ENCODE data around the gene LRP2.

LRP2 gene

DNA sequence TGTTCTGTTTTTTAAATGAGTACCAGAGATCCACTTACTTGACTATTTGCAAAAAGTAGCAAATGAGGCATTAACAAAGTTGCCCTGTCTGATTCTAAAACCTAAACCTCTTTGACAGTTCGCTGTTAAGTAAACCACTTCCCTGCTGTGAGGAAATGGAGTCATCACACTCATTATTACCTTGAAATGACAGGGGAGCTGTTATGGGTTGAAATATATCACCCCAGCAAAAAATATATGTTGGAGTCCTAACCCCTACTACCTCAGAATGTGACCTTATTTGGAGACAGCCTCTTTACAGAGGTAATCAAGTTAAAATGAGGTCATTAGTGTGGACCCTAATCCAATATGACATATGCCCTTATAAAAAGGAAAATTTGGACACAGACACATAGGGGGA lies 256.9 kb downstream of the LRP2 start:
- TF ChIP-seq, protein P1, sequence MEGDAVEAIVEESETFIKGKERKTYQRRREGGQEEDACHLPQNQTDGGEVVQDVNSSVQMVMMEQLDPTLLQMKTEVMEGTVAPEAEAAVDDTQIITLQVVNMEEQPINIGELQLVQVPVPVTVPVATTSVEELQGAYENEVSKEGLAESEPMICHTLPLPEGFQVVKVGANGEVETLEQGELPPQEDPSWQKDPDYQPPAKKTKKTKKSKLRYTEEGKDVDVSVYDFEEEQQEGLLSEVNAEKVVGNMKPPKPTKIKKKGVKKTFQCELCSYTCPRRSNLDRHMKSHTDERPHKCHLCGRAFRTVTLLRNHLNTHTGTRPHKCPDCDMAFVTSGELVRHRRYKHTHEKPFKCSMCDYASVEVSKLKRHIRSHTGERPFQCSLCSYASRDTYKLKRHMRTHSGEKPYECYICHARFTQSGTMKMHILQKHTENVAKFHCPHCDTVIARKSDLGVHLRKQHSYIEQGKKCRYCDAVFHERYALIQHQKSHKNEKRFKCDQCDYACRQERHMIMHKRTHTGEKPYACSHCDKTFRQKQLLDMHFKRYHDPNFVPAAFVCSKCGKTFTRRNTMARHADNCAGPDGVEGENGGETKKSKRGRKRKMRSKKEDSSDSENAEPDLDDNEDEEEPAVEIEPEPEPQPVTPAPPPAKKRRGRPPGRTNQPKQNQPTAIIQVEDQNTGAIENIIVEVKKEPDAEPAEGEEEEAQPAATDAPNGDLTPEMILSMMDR (IDR thresholded peaks at IDR 0.05; ENCODE audit: unreplicated experiment in 3 of 3), result no peak
- H3K4me1 Mint-ChIP-seq, result peaks cover 4% of the 10 kb centered on the region
- no peaks in the 10 kb centered on the region for H3K36me3 Mint-ChIP-seq (ENCODE audit: low read depth)

DNA sequence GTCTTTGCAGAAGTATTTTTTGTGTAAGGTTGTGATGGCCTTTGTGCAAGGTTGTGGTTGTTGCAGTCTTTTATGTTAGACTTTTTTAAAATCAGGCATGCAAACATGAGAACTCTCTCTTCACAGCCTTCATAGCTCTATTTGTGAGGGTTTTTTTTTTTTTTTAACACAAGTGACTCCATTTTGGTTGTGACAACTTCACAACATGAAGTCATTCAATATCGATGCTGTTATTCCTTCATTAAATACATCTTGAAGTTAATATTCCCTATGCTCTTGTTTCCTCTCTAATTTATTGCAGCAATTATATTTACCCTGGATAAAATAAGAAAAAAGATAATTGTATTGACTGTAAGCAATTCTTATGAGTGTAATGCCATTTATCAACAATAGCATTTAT lies 257.5 kb downstream of the LRP2 start:
- TF ChIP-seq, protein P1 (IDR thresholded peaks at IDR 0.05; ENCODE audit: unreplicated experiment in 3 of 3), result no peak
- H3K9me3 Mint-ChIP-seq, result no peaks in the 10 kb centered on the region

More for the DNA sequence above, 256.9 kb downstream of the LRP2 start:
- no peaks in the 10 kb centered on the region for H3K9me3 Mint-ChIP-seq
- H3K4me3 Mint-ChIP-seq, result no peak overlapping the region
- peaks cover 19% of the 10 kb centered on the region for H3K27me3 Mint-ChIP-seq (ENCODE audit: low read depth)
- no peak overlapping the region for H3K27ac Mint-ChIP-seq

DNA sequence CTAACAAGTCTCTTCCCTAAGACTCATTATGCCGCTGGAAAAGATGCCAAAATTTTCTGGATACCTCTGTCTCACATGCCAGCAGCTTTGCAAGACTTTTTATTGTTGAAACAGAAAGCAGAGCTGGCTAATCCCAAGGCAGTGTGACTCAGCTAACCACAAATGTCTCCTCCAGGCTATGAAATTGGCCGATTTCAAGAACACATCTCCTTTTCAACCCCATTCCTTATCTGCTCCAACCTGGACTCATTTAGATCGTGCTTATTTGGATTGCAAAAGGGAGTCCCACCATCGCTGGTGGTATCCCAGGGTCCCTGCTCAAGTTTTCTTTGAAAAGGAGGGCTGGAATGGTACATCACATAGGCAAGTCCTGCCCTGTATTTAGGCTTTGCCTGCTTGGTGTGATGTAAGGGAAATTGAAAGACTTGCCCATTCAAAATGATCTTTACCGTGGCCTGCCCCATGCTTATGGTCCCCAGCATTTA lies 266.7 kb downstream of the LRP2 start:
- peaks cover 3% of the 10 kb centered on the region for H3K27me3 Mint-ChIP-seq (ENCODE audit: low read depth)
- no peaks in the 10 kb centered on the region for H3K36me3 Mint-ChIP-seq (ENCODE audit: low read depth)
- no peak overlapping the region for H3K4me3 Mint-ChIP-seq
- H3K27ac Mint-ChIP-seq, result no peak overlapping the region
- TF ChIP-seq, protein P1 (IDR thresholded peaks at IDR 0.05; ENCODE audit: unreplicated experiment in 3 of 3), result no peak
- H3K4me1 Mint-ChIP-seq, result no peaks in the 10 kb centered on the region
- no peaks in the 10 kb centered on the region for H3K9me3 Mint-ChIP-seq

More for the DNA sequence above, 257.5 kb downstream of the LRP2 start:
- H3K36me3 Mint-ChIP-seq (ENCODE audit: low read depth), result no peaks in the 10 kb centered on the region
- H3K4me1 Mint-ChIP-seq, result peaks cover 4% of the 10 kb centered on the region
- H3K4me3 Mint-ChIP-seq, result no peak overlapping the region
- peaks cover 17% of the 10 kb centered on the region for H3K27me3 Mint-ChIP-seq (ENCODE audit: low read depth)
- no peak overlapping the region for H3K27ac Mint-ChIP-seq

DNA sequence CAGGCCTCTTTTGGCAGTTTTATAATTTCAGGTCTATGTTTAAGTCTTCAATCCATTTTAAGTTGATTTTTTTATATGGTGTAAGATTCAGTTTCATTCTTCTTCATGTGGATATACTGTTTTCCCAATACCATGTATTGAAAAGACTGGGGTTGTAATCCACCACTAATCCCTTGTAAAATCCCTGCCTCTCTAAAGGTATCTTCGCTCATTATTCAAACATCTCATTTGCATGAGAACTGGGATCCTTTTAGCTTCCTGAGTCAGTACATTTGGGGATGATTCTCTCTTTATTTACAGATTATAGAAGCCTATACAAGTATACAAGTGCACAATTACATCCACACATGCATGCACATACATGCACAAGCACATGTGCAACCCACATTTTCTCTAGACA lies 267.7 kb downstream of the LRP2 start:
- Mint-ChIP-seq H3K36me3 (ENCODE audit: low read depth) (no peaks in the 10 kb centered on the region), H3K4me1 (no peaks in the 10 kb centered on the region), H3K27ac (no peak overlapping the region), H3K4me3 (no peak overlapping the region), H3K9me3 (no peaks in the 10 kb centered on the region), H3K27me3 (ENCODE audit: low read depth) (peaks cover 3% of the 10 kb centered on the region)
- TF ChIP-seq, protein P1 (IDR thresholded peaks at IDR 0.05; ENCODE audit: unreplicated experiment in 3 of 3), result no peak

DNA sequence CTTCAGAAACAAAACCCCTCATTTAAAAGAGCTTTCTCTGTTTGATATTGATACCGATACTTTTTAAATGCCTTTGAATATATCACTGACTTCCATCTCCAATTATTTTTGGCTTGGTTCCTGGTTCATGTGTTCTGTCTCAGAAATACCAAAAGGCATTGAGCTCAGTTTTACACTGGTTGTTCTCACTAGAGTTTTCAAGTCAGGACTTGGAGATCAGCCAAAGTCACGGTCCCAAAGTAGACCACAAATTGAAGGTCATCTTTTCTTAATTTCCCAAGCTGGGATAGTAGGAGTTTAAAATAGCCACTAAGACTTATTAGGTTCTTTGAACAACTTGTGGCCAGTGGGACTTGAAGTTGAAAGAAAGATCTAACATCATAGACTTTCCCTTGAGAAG lies 268.8 kb downstream of the LRP2 start:
- Mint-ChIP-seq H3K9me3 (no peaks in the 10 kb centered on the region), H3K4me1 (no peaks in the 10 kb centered on the region), H3K27ac (no peak overlapping the region), H3K4me3 (no peak overlapping the region), H3K27me3 (ENCODE audit: low read depth) (peaks cover 3% of the 10 kb centered on the region), H3K36me3 (ENCODE audit: low read depth) (no peaks in the 10 kb centered on the region)
- TF ChIP-seq, protein P1 (IDR thresholded peaks at IDR 0.05; ENCODE audit: unreplicated experiment in 3 of 3), result no peak

DNA sequence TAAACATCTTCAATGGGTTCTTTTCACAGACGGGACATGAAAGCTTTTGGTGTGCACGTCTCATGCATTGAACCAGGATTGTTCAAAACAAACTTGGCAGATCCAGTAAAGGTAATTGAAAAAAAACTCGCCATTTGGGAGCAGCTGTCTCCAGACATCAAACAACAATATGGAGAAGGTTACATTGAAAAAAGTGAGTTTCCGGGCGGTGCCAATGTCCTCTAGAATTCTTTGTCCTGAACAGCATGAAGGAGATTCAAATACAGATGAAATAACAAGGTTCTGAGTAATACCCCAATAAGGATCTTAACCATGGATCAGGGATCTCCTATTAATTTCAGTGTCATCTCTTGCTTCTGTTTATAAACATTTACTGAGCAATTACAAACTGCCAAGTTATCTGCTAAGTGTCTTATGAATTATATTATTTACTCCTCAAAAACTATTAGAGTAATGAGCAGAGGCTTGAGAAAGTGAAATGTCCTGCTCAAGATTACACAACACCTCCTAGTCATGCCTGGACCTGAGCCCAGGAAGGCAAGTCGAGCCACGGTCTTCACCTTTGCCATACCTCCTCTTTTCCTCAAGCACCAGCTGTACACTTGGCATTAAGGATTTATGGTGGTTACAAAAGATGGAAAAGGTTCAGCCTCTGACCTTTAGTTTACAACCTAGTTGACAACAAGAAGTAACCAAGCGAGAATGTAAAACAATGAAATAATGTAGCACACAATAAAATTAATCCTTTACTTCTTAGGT lies 270.4 kb downstream of the LRP2 start:
- TF ChIP-seq, protein P1 (IDR thresholded peaks at IDR 0.05; ENCODE audit: unreplicated experiment in 3 of 3), result no peak
- Mint-ChIP-seq H3K4me1 (no peaks in the 10 kb centered on the region), H3K27me3 (ENCODE audit: low read depth) (peaks cover 3% of the 10 kb centered on the region), H3K27ac (no peak overlapping the region), H3K9me3 (no peaks in the 10 kb centered on the region), H3K4me3 (no peak overlapping the region), H3K36me3 (ENCODE audit: low read depth) (no peaks in the 10 kb centered on the region)

Measured in nephron (organoid).